Measurements from ENCODE around the gene B4GALT1. TPM values are rescaled to one million over a fixed set of nuclear protein-coding genes. Genes with fewer than 3 reads are reported as not detected.

The B4GALT1 gene, protein sequence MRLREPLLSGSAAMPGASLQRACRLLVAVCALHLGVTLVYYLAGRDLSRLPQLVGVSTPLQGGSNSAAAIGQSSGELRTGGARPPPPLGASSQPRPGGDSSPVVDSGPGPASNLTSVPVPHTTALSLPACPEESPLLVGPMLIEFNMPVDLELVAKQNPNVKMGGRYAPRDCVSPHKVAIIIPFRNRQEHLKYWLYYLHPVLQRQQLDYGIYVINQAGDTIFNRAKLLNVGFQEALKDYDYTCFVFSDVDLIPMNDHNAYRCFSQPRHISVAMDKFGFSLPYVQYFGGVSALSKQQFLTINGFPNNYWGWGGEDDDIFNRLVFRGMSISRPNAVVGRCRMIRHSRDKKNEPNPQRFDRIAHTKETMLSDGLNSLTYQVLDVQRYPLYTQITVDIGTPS
- 10 to 100 TPM; 60.8 to 81.8 (median 66.2) TPM for total RNA-seq

DNA sequence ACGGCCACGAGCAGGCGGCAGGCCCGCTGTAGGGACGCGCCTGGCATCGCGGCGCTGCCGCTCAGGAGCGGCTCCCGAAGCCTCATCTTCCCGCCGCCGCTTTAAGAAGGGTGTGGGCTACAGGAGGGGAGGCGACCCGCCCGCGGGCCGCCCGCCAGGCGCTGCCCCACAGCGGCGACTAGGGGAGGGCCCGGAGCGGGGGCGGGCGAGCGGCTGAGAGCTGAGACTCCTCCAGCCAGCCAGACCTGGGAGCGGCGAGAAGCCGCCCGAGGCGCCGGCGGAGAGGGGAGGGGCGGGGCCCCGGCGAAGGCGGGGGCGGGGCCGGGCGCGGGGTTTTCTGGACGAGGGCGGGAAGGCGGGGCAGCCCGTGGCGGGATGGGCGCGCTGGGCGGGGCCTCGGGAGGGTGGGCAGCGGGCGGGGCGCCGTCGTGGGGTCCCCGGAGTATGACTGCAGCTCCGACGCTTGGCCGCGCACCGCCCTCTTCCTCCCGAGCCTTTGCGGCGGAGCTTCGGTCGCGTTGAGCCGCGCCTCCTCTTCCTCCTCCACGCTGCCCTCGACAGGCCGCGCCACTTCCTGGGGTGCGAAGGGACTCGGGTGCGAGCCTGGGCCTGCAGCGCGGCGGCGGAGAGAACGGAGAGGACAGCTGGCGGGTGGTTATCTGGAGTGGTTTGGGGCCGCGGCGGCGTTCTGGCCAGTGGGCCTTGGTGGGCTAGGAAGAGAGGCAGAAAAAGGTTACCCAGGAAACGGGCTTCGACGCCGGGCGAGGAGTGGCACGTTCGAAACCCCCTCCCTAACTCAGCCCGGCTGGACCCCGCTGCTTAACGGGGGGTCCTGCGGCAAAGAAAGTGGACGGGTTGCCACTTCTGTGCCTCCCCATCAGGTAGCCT, at the start of gene B4GALT1:
Gene B4GALT1, minus strand, starts transcription at position 253 of the 888 bp plus-strand sequence. Its CDS starts 167 bp downstream, at position 86.
- intact Hi-C loops (cut with DNase I; ENCODE audit: low total_unique reads): loop anchor here (5.0 kb wide), 1 partner anchor 85 kb away; no protein-coding TSS in a partner anchor
- Histone ChIP-seq H3K9me3 (no peaks in the 10 kb centered on the region), H3K4me1 (peaks cover 7 to 23% of the 10 kb centered on the region in 2 donors), H3K36me3 (no peaks in the 10 kb centered on the region), H3K27me3 (no peaks in the 10 kb centered on the region), H3K4me3 (peak within 1 kb of the TSS; percentile 89 to 91 (median 90)), H3K27ac (peak within 1 kb of the TSS; percentile 98 to 99)
- peak; percentile 91 to 93 for DNase-seq (ENCODE audit: low spot score in 2 of 2)
- TF ChIP-seq, protein P1, sequence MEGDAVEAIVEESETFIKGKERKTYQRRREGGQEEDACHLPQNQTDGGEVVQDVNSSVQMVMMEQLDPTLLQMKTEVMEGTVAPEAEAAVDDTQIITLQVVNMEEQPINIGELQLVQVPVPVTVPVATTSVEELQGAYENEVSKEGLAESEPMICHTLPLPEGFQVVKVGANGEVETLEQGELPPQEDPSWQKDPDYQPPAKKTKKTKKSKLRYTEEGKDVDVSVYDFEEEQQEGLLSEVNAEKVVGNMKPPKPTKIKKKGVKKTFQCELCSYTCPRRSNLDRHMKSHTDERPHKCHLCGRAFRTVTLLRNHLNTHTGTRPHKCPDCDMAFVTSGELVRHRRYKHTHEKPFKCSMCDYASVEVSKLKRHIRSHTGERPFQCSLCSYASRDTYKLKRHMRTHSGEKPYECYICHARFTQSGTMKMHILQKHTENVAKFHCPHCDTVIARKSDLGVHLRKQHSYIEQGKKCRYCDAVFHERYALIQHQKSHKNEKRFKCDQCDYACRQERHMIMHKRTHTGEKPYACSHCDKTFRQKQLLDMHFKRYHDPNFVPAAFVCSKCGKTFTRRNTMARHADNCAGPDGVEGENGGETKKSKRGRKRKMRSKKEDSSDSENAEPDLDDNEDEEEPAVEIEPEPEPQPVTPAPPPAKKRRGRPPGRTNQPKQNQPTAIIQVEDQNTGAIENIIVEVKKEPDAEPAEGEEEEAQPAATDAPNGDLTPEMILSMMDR (IDR thresholded peaks at IDR 0.05): no peak
- TF ChIP-seq POLR2AphosphoS5 (IDR thresholded peaks at IDR 0.05) (peak; percentile 52 to 72 (median 61)), POLR2A (IDR thresholded peaks at IDR 0.05) (peak; percentile 47)

DNA sequence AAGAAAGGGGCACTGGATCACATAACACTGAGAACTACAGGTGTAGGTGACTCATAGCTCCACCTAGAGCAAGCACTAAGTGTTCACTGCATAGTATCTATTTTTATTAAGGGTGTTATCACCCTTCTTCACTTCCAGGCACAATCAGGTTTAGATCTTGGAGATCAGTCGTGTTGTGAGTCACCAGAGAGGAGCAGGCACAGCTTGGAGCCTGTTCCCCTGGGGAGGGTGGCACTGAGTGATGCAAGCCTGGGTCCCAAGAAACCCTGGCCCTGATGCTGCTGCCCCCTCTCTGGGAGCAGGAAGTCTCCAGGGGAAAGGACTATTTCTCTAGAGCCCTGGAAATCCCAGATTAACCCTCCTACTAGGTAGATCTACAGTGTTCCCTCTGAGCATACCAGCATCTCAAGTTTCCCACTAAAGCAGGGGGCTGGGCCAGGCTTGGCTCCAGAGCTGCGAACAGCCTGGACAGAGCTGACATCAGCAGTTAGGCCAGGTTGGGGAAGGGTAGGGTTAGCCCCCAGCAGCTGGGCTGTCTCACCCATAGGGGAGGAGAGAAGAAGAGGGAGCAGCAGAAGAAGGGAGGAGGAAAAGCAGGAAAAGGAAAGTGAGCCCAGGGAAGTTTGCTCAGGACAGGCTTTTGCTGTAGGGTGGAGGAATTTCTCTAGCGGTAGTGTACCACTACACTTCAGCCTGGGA, 44.7 kb upstream of the B4GALT1 start:
- no peak for DNase-seq (ENCODE audit: low spot score in 2 of 2)
- no peaks in the 10 kb centered on the region for H3K27me3 ChIP-seq
- H3K4me1 ChIP-seq: no peaks in the 10 kb centered on the region
- no peak overlapping the region for H3K4me3 ChIP-seq
- no peaks in the 10 kb centered on the region for H3K36me3 ChIP-seq
- no peak for TF ChIP-seq POLR2AphosphoS5 (IDR thresholded peaks at IDR 0.05)
- TF ChIP-seq POLR2A (IDR thresholded peaks at IDR 0.05): no peak
- H3K27ac ChIP-seq: no peak overlapping the region
- H3K9me3 ChIP-seq: no peaks in the 10 kb centered on the region
- intact Hi-C loops (cut with DNase I; ENCODE audit: low total_unique reads): no loop called here

DNA sequence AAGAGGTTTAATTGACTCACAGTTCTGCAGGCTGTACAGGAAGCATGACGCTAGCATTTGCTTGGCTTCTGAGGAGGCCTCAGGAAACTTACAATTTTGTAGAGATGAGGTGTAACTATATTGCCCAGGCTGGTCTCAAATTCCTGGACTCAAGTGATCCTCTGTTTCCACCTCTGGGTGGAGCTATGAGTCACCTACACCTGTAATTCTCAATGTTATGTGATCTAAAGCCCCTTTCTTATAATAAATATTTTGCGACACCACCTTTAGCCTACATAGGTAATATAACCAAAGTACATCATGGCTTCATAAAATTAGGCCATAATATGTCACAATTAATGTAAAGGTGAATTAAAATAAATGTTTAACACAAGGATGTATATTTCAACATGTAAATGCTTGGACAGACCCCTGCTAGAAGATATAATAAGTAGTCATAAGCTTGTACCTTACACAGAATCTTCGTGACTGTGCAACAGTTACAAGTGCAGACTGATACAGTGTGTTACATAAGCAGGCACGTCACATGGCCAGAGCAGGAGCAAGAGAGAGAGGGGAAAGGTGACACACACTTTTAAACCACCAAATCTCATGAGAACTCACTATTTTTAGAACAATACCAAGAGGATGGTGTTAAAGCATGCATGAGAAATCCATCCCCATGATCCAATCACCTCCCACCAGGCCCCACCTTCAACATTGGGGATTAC, 43.0 kb upstream of the B4GALT1 start:
- DNase-seq (ENCODE audit: low spot score in 2 of 2): no peak
- intact Hi-C loops (cut with DNase I; ENCODE audit: low total_unique reads): no loop called here
- Histone ChIP-seq H3K9me3 (no peaks in the 10 kb centered on the region), H3K4me3 (no peak overlapping the region), H3K27ac (no peak overlapping the region), H3K36me3 (no peaks in the 10 kb centered on the region), H3K27me3 (no peaks in the 10 kb centered on the region), H3K4me1 (no peaks in the 10 kb centered on the region)
- TF ChIP-seq POLR2A (IDR thresholded peaks at IDR 0.05) (no peak), POLR2AphosphoS5 (IDR thresholded peaks at IDR 0.05) (no peak)
- TF ChIP-seq, protein P1 (IDR thresholded peaks at IDR 0.05): no peak

DNA sequence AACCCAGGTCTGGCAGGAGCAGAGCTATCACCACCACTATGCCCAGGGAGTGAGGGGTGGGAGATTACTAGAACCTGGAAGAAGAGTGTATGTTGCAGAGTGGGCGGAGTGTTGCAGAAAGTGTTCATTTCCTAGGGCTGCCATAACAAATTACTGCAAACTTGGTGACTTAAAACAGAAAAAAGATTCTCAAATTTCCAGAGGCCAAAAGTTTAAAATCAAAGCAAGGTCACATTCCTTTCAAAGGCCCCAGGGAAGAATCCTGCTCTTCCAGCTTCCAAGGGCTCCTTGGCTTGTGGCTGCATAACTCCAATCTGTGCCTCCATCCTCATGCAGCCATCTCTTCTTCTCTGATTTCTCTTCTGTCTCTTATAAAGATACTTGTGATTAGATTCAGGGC, 42.3 kb upstream of the B4GALT1 start:
- no peaks in the 10 kb centered on the region for H3K9me3 ChIP-seq
- intact Hi-C loops (cut with DNase I; ENCODE audit: low total_unique reads): no loop called here
- H3K36me3 ChIP-seq: no peaks in the 10 kb centered on the region
- no peak for DNase-seq (ENCODE audit: low spot score in 2 of 2)
- no peak overlapping the region for H3K27ac ChIP-seq
- no peak overlapping the region for H3K4me3 ChIP-seq
- H3K27me3 ChIP-seq: no peaks in the 10 kb centered on the region
- TF ChIP-seq, protein P1 (IDR thresholded peaks at IDR 0.05): no peak
- TF ChIP-seq POLR2AphosphoS5 (IDR thresholded peaks at IDR 0.05) (no peak), POLR2A (IDR thresholded peaks at IDR 0.05) (no peak)
- H3K4me1 ChIP-seq: no peaks in the 10 kb centered on the region

All from breast epithelium (tissue), 4 donors.